Heart left ventricle (tissue), 13 donors: ENCODE results near the gene AFAP1.

Experiments used
- POLR2A ChIP-seq, 2 donors: fragments of 450-650 bp; IDR thresholded peaks; one replicate each; pipeline ENCODE4 v1.6.1; 2017; ENCODE audit warnings: antibody characterized with exemption in 2 of 2, mild to moderate bottlenecking in 2 of 2, moderate library complexity in 2 of 2
- TF ChIP-seq, protein P1 (sequence below), 12 donors: fragments of 200-600 bp; sonication (generic) in 4 of 12; IDR thresholded peaks; one replicate each; pipeline versions ENCODE4 v1.5.0 to v1.8.0; 2018 to 2022; ENCODE audit warnings: antibody characterized with exemption in 12 of 12, mild to moderate bottlenecking in 5 of 12
- donor health status: ischemic (EF 13 %, LVEDD 7.1; RV severe dilation, severe dysfunction).
- donor health status: DM: no; HTN: yes; CAD: no.
- donor health status: DM: no; HTN: no; CAD: no.
- donor health status: ischemic (EF 25% LVEDD 6.9; RV normal size, moderate dysfunction).
- donor health status: ischemic (EF 25% LVEDD 5.7; RV mildly dilated, moderate dysfunction).
- donor health status: ischemic (EF 35%, LVEDD 5.7; RV mildly dilated, moderate dysfunction).
- donor health status: nonischemic (EF 11% LVEDD 7.7; RV severe dilation, severe dysfunction).
- donor health status: DM: yes; HTN: yes; CAD: no.
- donor health status: PGD.
- donor health status: ischemic (EF 29% LVEDD 5.4; RV normal size, mild dysfunction).
- donor health status: nonischemic (EF 23%, LVEDD 6.1; RV moderate dilation, normal function).

DNA sequence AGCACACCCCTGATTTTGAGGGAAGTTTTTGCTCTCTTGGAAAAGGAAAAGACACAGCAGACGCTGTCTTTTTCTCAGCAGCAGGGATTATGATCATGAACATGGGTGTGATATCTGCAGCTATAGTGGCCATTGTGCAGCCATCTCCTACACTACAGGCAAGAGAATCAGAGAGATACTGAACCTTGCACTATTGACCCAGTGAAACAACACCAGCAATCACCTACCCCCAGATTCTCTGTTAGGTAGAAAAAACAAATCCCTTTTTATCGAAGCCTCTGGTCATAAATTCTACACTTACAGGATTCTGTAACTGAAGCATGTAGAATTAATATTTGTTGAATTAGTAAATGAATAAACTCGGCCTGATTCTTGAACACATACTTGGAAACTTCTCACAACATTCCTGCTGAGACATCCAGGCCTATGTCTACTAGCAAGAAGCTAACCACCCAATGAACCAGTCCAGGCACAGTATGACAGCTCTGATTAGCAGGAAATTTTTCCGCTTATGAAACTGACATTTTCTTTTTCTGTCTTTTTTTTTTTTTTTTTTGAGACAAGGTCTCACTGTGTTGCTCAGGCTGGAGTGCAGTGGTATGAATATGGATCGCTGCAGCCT, 5.0 kb upstream of the AFAP1 start:
- TF ChIP-seq, protein P1, sequence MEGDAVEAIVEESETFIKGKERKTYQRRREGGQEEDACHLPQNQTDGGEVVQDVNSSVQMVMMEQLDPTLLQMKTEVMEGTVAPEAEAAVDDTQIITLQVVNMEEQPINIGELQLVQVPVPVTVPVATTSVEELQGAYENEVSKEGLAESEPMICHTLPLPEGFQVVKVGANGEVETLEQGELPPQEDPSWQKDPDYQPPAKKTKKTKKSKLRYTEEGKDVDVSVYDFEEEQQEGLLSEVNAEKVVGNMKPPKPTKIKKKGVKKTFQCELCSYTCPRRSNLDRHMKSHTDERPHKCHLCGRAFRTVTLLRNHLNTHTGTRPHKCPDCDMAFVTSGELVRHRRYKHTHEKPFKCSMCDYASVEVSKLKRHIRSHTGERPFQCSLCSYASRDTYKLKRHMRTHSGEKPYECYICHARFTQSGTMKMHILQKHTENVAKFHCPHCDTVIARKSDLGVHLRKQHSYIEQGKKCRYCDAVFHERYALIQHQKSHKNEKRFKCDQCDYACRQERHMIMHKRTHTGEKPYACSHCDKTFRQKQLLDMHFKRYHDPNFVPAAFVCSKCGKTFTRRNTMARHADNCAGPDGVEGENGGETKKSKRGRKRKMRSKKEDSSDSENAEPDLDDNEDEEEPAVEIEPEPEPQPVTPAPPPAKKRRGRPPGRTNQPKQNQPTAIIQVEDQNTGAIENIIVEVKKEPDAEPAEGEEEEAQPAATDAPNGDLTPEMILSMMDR (IDR thresholded peaks at IDR 0.05), result no peak
- TF ChIP-seq POLR2A (IDR thresholded peaks at IDR 0.05), result no peak
